ENCODE measurements around the gene TMX4.

DNA sequence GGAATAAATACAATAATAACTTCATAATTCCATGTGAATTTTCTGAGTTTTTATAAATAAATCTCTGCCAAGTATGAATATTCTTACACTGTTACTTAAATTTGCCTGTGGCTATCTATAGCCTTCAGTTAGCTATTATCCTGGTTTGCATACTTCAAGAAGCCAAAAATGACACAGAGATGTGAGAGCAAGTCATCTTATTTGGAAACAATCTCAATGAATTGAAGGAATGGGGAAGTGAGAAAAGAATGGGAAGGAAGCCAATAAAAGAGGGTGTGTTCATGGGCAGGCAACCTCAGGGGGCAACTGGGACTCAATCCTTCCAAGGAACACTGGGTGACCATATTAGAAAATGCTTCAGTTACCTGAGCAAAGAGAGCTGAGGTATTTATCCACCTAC lies 89.2 kb downstream of the TMX4 start:
- no peak for TF ChIP-seq POLR2A (IDR thresholded peaks at IDR 0.05)
- TF ChIP-seq, protein P1, sequence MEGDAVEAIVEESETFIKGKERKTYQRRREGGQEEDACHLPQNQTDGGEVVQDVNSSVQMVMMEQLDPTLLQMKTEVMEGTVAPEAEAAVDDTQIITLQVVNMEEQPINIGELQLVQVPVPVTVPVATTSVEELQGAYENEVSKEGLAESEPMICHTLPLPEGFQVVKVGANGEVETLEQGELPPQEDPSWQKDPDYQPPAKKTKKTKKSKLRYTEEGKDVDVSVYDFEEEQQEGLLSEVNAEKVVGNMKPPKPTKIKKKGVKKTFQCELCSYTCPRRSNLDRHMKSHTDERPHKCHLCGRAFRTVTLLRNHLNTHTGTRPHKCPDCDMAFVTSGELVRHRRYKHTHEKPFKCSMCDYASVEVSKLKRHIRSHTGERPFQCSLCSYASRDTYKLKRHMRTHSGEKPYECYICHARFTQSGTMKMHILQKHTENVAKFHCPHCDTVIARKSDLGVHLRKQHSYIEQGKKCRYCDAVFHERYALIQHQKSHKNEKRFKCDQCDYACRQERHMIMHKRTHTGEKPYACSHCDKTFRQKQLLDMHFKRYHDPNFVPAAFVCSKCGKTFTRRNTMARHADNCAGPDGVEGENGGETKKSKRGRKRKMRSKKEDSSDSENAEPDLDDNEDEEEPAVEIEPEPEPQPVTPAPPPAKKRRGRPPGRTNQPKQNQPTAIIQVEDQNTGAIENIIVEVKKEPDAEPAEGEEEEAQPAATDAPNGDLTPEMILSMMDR (IDR thresholded peaks at IDR 0.05): no peak

Measured in testis (tissue), 2 donors.